Ishikawa (cell line): Measurements from ENCODE around the gene GARNL3.

Experiments used
- CEBPB ChIP-seq: IDR thresholded peaks from 2 replicates; pipeline ENCODE4 v1.6.1; 2012
- CREB1 ChIP-seq: IDR thresholded peaks from 2 replicates; pipeline ENCODE4 v1.6.1; 2012; ENCODE audit warnings: low read depth
- EGR1 ChIP-seq: IDR thresholded peaks from 2 replicates; pipeline ENCODE4 v1.6.1; 2012
- EP300 ChIP-seq: IDR thresholded peaks from 2 replicates; pipeline ENCODE4 v1.6.1; 2012; ENCODE audit warnings: borderline replicate concordance
- FOXM1 ChIP-seq: IDR thresholded peaks from 2 replicates; pipeline ENCODE4 v1.6.1; 2012; ENCODE audit warnings: low read depth, borderline replicate concordance
- NFIC ChIP-seq: IDR thresholded peaks from 2 replicates; pipeline ENCODE4 v1.6.1; 2012
- RAD21 ChIP-seq: IDR thresholded peaks from 2 replicates; pipeline ENCODE4 v1.6.1; 2012; ENCODE audit warnings: low read depth
- TAF1 ChIP-seq: IDR thresholded peaks from 2 replicates; pipeline ENCODE4 v1.6.1; 2012; ENCODE audit warnings: low read depth, mild to moderate bottlenecking
- TCF12 ChIP-seq: IDR thresholded peaks from 2 replicates; pipeline ENCODE4 v1.6.1; 2012; ENCODE audit warnings: low read depth
- TEAD4 ChIP-seq: IDR thresholded peaks from 2 replicates; pipeline ENCODE4 v1.6.1; 2012
- YY1 ChIP-seq: IDR thresholded peaks from 2 replicates; pipeline ENCODE4 v1.6.1; 2012; ENCODE audit warnings: low read depth
- ZBTB7A ChIP-seq: IDR thresholded peaks from 2 replicates; pipeline ENCODE4 v1.6.1; 2012; ENCODE audit warnings: low read depth
- TF ChIP-seq, protein P1 (sequence below): IDR thresholded peaks from 2 replicates; pipeline ENCODE4 v1.6.1; 2012; ENCODE audit warnings: low read depth, mild to moderate bottlenecking
- TF ChIP-seq, protein P2 (sequence below): IDR thresholded peaks from 2 replicates; pipeline ENCODE4 v1.6.1; 2012
- TF ChIP-seq, protein P3 (sequence below): IDR thresholded peaks from 2 replicates; pipeline ENCODE4 v1.6.1; 2012

The GARNL3 gene

DNA sequence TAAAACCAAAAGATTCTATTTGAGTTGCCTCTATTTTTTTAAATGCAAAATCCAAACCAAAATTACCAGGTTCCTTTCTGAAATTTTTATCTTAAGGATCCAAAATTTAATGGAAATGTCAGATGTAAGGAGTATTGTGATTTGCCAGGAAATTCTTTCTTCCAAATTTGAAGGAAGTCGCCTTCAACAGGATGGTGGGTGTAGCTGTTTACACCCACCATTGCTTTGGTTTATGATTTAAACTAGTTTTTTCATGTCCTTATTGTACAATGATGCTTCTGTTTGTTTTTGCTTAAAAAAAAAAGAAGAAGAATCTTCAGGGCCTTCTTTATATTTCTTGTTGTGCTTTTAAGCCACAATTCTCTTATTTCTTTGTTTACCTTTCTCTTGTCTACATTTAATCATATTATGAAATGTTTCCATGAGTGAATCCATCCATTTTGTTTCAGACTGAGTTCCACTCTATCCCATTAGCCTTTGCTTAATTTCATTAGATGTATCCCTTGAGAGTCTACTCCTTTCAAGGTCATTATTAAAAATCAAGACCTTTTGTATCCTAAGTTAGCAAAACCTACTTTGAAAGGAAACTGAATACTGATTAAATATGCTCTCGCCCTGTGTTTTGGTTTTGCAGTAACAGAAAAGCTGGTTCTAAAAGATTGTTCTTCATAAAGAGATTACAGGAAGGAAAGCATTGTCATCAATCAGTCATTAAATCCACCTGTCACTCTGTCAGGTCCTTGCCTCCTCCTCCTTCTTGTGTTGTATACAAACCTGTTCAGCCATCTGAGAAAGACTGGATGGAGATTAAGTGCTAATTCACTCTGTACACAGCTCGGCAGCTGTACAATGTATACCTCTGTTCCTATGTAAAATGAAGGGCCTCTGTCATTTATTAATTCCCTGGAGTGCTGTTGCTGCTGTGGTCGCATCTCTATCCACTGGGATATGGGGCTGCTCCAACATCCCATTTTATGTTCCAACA is 86.9 kb downstream of the GARNL3 start:
- no peak for TF ChIP-seq FOXM1
- no peak for TF ChIP-seq CREB1
- TF ChIP-seq TAF1: no peak
- no peak for TF ChIP-seq NFIC
- TF ChIP-seq, protein P1, sequence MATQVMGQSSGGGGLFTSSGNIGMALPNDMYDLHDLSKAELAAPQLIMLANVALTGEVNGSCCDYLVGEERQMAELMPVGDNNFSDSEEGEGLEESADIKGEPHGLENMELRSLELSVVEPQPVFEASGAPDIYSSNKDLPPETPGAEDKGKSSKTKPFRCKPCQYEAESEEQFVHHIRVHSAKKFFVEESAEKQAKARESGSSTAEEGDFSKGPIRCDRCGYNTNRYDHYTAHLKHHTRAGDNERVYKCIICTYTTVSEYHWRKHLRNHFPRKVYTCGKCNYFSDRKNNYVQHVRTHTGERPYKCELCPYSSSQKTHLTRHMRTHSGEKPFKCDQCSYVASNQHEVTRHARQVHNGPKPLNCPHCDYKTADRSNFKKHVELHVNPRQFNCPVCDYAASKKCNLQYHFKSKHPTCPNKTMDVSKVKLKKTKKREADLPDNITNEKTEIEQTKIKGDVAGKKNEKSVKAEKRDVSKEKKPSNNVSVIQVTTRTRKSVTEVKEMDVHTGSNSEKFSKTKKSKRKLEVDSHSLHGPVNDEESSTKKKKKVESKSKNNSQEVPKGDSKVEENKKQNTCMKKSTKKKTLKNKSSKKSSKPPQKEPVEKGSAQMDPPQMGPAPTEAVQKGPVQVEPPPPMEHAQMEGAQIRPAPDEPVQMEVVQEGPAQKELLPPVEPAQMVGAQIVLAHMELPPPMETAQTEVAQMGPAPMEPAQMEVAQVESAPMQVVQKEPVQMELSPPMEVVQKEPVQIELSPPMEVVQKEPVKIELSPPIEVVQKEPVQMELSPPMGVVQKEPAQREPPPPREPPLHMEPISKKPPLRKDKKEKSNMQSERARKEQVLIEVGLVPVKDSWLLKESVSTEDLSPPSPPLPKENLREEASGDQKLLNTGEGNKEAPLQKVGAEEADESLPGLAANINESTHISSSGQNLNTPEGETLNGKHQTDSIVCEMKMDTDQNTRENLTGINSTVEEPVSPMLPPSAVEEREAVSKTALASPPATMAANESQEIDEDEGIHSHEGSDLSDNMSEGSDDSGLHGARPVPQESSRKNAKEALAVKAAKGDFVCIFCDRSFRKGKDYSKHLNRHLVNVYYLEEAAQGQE: no peak
- no peak for TF ChIP-seq TCF12
- no peak for TF ChIP-seq RAD21
- no peak for TF ChIP-seq CEBPB
- TF ChIP-seq TEAD4: no peak

DNA sequence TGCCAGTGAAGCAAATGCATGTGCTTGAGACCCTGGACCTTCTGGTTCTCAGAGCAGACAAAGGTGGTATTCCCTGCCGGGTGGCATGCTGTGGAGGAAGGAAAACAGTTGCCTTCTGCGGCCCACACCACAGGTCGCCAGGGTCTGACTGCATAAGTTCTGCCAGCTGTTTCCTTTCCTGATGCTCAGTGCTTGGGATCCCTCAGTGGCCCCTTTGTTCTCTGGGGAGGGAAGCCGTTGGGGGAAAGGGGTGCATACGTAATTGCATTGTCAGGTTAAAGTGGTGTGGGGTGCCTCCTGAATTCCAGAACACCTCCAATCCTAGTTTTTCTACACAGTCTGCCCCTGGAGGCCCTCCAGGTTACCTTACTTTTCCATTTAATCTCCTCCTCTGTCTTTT is 89.3 kb downstream of the GARNL3 start:
- TF ChIP-seq RAD21 (no peak), TEAD4 (no peak), CEBPB (no peak), YY1 (no peak), NFIC (no peak), EP300 (no peak), FOXM1 (no peak), EGR1 (no peak), TCF12 (no peak), TAF1 (no peak), CREB1 (no peak), ZBTB7A (no peak)
- TF ChIP-seq, protein P2, sequence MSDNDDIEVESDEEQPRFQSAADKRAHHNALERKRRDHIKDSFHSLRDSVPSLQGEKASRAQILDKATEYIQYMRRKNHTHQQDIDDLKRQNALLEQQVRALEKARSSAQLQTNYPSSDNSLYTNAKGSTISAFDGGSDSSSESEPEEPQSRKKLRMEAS: no peak
- TF ChIP-seq, protein P3, sequence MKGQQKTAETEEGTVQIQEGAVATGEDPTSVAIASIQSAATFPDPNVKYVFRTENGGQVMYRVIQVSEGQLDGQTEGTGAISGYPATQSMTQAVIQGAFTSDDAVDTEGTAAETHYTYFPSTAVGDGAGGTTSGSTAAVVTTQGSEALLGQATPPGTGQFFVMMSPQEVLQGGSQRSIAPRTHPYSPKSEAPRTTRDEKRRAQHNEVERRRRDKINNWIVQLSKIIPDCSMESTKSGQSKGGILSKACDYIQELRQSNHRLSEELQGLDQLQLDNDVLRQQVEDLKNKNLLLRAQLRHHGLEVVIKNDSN: no peak

DNA sequence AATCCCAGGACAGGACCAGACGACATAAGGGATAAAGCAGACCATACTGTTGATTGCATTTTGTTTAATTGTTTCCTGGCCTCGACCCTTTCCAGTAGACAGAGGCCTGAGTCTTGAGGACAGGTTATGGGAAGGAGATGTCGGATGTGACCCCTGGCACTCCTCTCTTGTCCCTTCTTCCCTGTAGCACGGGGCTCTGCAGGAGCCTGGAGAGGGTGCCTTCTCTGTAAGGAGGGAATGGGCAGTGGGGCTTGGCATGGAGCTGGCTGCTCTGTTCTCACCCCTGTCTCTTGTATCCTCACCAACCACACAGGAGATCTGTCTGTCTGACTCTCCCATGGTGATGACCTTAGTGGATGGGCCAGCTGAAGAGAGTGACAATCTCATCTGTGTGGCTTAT is 92.3 kb downstream of the GARNL3 start:
- TF ChIP-seq RAD21 (no peak), ZBTB7A (no peak), FOXM1 (no peak), CREB1 (no peak), EP300 (no peak), YY1 (no peak), EGR1 (no peak), NFIC (no peak), TEAD4 (no peak), CEBPB (no peak), TAF1 (no peak), TCF12 (no peak)
- TF ChIP-seq, protein P3: no peak
- TF ChIP-seq, protein P2: no peak

DNA sequence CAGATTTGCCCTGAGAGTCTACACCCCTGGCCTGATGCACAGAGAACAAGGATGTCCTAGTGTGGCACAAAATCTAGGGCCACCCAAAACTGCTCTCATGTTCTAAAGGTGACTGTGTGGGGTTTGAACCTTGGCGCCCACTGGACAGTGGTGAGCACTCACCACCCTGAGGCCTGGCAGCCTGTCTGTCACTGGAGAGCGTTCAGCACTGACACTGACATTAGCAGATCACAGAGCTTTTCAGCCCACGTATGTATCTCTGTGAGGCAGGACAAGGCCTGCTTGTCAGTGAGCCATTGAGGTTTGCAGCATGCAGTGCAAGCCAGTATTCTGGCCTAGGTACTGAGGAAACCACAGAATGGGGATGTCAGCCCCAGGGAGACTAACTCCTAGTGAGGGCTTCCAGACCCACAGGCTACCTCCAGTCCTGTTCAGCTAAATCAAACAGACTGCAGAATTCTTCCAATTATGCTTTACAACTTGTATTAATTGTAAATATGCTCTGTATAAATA is 93.5 kb downstream of the GARNL3 start:
- TF ChIP-seq TEAD4: no peak
- no peak for TF ChIP-seq NFIC
- no peak for TF ChIP-seq RAD21
- TF ChIP-seq TCF12: no peak
- TF ChIP-seq CEBPB: no peak
- TF ChIP-seq, protein P2: no peak
- TF ChIP-seq, protein P3: no peak

DNA sequence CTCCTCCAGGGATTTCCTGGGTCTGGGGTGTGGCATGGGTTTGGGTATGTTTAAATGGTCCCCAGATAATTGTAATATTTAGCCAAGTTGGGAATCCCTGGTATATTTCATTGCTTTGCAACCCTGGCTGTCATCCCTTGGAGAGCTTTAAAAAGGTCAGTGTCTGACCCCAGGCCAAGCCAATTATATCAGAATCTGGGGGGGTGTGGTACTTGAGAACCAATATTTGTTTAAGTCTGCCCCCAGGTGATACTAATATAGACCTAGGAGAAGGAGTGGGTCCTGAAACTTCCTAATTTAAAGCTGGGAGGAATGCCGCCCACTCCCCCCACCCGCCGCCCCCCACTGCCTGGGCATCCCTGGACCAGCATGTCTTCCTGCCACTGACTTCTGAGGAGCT is 94.2 kb downstream of the GARNL3 start:
- TF ChIP-seq FOXM1 (no peak), CEBPB (no peak), TEAD4 (no peak), ZBTB7A (no peak), EGR1 (no peak), RAD21 (no peak), TAF1 (no peak), TCF12 (no peak), CREB1 (no peak), YY1 (no peak)
- TF ChIP-seq, protein P2: no peak
- TF ChIP-seq, protein P3: no peak
- TF ChIP-seq, protein P1: no peak
